Stimulated activated CD8-positive, alpha-beta memory T cell treated with anti-CD3 and anti-CD28 coated beads, Interleukin-15, amount 100 ng/mL, for 24 hours (primary cell): ENCODE measurements around the gene ARAF.
A peak's percentile ranks its signal among the peaks of the same experiment; 100 is the strongest.
"Not testable (repeated sequence)": the region's sequence is repeated elsewhere in the genome, so short reads cannot be mapped to it uniquely, and the experiment has no call there.

ENCODE experiments used
- DNase-seq: peaks from one replicate; pipeline ENCODE4 v3.0.0-alpha.2; 2020; ENCODE audit warnings: low read depth

The ARAF gene

GRCh38 chrX:47560934-47561658 is at the start of gene ARAF:
Gene ARAF, plus strand, starts transcription at chrX:47561205. Its CDS starts 1,763 bp downstream, at chrX:47562968.
- peak; percentile 66 for DNase-seq

DNA sequence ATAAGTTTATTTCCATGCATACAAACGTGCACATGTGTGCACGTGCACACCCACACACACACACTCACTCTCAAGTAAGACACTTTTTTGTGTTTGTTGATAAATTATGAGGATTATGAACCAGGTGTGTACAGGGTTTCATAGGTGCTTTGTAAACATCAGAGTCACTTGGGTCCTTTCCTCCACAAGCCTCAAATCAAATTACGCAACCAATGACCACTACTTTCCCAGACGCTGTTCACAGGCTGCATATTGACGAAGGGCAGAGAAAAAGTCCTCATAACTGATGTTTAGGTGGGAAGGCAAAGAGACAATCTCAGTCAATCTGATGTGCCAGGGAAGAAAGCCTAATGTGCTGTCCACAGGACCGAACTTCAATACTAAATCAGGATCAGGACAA is 48.6 kb upstream of the ARAF start:
- not testable (repeated sequence) for DNase-seq

DNA sequence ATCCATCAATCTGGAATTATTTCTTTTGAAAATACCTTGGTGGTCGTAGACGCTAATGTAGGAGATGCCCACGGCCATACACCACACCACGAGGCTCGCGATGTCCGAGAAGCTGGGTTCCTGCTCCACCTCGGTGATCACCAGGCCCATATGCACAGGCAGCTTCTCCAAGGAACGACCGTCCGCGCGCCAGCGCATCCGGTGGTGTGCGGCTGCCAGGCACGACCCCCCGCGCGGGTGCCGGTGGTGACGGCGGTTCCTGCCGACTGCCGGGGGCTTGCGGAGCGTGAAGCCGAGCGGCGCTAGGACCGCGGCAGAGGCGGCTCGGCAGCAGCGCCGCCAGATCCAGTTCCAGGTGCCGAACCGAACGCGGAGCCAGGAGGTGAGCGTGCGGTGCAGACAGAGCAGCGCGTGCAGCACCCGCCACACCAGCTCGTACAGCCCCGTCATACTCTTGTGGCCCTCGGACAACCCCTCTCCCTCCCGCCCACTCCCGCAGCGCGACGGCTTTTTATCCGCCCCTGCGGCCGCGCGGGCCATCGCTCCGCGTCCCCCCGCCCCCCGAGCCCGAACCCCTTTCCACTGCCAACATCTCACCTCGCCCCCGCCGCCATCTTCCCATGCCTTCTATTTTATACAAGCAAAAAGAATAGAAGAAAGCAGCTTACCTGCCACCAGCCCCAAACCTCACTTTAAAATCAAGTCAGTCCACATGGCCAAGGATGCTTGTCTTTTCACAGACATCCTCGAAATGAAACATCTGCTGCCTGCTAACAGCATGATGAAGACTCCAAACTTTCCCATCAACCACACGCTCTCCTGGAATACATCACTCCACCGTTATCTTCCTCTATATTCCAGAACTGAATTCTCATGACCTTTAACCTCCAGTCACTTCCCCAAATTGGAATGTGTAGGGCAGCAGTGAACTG is 47.7 kb upstream of the ARAF start:
- not testable (repeated sequence) for DNase-seq

DNA sequence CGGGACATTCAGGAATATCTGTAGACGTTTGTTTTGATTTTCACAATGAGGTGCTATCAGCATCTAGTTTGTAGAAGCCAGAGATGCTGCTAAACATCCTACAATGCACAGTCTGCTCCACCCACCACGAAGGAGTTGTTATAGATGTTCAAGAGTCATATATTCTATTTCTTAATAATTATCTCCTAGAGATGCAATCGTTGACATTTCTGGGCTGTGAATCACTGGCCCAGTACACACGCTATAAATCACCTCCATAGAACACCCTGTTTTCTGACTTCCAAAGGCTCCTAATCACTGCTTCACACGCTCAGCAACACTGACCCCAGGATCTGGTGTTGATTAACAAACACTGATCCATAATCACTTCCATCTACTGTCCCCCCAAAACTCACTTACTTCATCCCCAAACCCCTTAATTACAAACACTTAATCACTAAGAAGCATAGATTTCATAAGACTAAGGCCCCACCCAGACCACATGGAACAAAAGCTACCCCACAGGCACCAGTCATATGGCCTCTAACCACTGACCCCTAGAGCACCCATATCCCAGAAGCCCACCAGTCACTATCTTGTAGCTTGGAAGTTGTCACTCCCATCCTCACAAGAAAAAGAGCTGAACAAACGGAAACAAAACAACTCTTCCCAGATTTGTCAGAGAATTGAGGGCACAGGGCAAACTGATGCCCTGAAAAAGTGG is 46.3 kb upstream of the ARAF start:
- DNase-seq: no peak

DNA sequence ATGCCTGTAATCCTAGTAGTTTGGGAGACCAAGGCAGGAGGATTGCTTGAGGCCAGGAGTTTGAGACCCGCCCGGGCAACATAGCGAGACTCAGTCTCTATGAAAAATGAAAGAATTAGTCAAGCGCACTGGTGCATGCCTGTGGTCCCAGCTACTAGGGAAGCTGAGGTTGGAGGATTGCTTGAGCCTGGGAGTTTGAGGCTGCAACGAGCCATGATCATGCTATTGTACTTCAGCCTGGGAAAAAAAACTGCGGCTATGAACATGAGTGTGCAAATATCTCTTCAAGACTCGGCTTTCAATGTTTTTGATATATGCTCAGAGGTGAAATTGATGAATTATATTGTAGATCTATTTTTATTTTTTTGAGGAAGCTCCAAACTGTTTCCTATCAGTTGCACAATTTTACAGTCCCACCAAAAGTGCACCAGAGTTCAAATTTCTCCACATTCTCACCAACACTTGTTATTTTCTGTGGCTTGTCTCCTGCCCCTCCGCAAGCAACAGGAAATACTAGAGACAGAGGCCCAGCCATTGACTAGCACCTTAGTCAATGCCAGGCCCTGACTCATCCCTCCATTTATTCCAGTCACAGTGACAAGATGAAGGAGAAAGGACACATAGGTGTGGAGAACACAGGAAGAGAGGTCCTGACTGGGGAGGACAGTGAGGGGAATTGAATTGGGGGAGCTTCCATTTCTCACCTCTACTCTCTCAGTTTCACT is 44.9 kb upstream of the ARAF start:
- no peak for DNase-seq

- DNase-seq: no peak
Measured at GRCh38 chrX:47518144-47518543, 42.9 kb upstream of the ARAF start.

GRCh38 chrX:47523297-47523696 is 37.7 kb upstream of the ARAF start:
- DNase-seq: peak; percentile 58

GRCh38 chrX:47523713-47524166 is 37.3 kb upstream of the ARAF start:
- no peak for DNase-seq

GRCh38 chrX:47529548-47529947 is 31.5 kb upstream of the ARAF start:
- no peak for DNase-seq

DNA sequence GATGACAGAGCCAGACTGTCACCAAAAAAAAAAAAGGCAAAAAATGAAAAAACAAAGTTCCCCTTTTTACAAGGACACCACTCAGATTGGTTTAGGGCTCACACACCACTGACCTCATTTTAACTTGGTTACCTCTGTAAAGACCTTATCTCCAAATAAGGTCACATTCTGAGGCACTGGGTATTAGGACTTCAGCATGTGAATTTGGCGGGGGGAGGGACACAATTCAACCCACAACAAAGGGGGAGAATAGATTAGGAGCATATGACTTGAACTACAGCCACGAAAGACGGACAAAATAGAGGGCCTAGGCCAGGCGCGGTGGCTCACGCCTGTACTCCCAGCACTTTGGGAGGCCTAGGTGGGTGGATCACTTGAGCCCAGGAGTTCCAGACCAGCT is 31.0 kb upstream of the ARAF start:
- DNase-seq: no peak

DNA sequence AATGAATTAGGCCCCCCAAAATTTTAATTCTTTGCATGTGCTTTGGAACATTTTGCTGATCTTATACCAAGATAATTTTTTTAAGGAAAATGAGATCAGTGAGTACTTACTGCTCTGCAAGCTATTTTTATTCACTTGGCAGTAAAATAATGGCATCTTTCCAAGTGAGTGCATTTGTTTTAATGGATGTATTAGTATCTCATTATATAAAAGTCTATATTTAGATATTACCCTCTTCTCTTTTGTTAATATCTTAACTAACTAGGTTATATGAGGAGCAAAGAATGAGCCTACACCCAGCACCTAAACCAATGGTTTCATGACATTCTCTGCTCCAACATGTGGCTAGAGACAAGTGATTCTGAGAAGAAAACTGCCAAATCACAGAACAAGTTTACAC is 21.1 kb upstream of the ARAF start:
- DNase-seq: no peak

DNA sequence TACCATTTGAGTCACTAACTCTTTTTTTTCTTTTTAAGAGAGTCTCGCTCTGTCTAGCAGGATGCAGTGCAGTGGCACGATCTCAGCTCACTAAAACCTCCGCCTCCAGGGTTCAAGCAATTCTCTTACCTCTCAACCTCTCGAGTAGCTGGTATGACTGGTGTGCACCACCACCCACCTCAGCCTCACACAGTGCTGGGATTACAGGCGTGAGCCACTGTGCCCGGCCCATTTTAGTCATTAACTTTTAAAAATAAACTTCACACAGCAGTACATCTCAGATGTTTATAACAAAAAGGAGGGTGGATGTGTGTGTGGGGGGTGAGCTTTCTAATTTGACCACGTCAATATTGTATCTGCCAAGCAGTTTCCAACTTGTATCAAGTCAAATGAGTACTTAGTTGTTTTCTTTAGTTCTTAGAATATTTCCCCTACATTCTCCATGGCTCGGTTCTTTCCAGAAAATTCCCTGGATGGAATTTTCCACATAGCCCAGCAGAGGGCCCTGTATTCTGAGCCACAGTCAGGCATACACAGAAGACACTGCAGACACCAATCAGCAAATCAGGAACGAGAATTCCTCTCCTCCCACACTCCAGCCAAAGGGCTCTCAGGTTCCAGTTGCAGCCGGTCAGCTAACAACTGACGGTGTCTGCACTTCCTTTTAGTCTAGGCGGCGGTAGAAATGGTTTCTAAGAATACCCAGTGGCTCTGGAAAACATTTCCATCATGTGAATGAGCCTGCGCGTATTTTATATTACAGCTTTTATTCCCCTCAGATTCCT is 20.1 kb upstream of the ARAF start:
- DNase-seq: no peak

- no peak for DNase-seq
Measured at GRCh38 chrX:47543496-47543895, 17.5 kb upstream of the ARAF start.

DNA sequence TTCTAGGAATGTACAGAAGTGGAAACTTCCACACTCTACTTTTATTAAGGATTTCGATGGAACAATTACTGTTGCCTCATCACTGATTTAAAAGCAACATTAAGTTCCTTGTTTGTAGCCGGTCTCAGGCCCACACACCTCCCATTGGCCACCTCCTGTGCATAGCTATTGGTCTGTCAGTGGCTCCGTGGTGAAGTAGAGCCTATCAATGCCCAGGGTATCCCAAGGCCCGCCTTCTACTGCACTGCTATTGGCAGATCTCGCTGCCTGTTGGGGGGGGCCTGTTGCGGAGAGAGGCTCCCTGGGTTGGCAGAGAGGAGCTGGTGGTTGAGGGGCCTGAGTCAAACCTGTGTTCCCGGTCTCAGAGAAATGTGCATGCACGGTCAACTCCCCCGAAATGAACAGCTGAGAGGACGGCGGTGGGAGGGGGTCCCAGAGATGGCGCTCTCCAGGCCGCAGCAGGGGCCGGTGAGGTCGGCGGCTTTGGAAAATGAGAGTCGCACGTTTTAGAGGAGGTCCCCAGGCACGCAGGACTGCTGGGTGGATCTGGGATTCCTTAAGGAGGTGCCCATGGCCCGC is 4.9 kb upstream of the ARAF start:
- DNase-seq: peak; percentile 33

DNA sequence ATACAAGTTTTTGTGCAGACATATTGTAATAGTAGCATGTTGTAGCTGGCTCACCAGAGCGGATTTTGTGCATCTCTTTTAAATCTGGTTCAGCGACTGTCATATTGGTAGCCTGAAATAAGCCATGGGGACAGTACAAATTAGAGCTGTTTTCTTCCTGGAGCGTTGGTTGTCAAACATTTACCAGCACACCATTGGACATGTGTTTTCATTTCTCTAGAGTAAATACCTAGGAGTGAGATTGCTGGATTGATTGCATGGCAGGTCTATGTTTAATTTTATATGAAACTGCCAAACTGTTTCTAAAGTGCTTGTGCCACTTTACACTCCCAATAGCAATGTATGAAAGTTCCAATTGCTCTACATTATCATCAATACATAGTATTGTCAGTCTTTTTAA is 2.6 kb upstream of the ARAF start:
- no peak for DNase-seq

GRCh38 chrX:47560179-47560933 is 649 bp upstream of the ARAF start:
- DNase-seq: no peak

DNA sequence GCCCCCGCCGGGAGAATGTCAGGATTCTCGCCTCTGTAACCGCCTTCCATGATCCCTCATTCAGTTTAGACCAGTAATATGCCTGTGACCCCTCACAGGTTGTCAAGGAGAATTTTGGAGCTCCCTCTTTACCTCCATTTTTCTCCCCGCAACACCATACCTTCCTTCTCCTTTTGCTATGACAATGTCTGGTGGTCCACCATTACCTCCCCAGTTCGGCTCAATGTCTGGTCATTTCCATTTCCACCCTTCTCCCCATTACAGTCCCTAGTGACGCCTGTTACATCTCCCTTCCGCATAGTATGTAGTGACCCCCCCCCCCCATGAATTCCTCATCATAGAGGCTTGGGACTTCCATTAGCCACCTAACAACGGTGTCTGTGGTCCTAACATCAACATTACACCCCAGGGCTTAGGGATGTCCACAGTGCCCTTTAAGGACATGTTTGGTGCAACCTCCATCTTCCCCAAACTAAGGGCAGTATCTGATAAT is 700 bp downstream of the ARAF start:
- DNase-seq: no peak

DNA sequence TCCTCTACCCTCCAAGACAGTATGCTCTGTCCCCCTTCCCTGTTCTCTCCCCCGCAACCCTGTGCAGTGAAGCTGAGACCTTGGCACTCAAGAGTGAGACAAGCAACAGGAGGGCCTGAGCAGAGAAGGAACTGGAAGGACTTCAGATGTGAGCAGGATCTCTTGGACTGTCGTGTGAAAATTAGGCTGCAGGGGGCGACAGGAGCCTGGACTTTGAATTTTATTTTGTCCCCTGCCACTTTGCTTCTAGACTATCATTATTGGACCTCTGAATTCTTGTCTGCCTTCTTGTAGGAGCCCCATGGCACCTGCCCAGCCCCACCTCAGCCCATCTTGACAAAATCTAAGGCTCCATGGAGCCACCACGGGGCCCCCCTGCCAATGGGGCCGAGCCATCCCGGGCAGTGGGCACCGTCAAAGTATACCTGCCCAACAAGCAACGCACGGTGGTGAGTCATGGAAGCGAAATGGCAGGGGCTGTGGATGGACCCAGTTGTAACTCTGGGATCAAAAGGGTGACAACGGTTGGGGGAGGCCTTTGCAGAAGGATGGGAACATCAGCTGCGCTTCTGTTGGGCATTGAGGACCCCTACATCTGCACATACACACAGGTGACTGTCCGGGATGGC is 1.7 kb downstream of the ARAF start:
- no peak for DNase-seq

- no peak for DNase-seq
Measured at GRCh38 chrX:47563801-47564315, 2.9 kb downstream of the ARAF start.
